Hepatocyte (in vitro differentiated cells): ENCODE measurements around the gene MEIS2.

Source experiments
- CTCF ChIP-seq: fragments of 200-600 bp; sonication (generic); IDR thresholded peaks from 2 replicates; pipeline ENCODE4 v1.5.1; 2016; ENCODE audit warnings: antibody characterized with exemption, mild to moderate bottlenecking; ENCODE audit not compliant: poor library complexity
- EZH2 ChIP-seq: fragments of 200-600 bp; sonication (generic); IDR thresholded peaks from 2 replicates; pipeline ENCODE4 v1.6.1; 2016; ENCODE audit warnings: antibody characterized with exemption, mild to moderate bottlenecking, borderline replicate concordance

GRCh38 chr15:36950371-36950770, 150.0 kb downstream of the MEIS2 start:
- no peak for TF ChIP-seq CTCF
- TF ChIP-seq EZH2 = no peak
